ENCODE measurements around the gene CETN2. TPM values are rescaled to one million over a fixed set of nuclear protein-coding genes. Genes with fewer than 3 reads are reported as not detected.

The CETN2 gene
- total RNA-seq, 4 donors from 2014 or later: 21.6 to 43.7 (median 28.3) TPM

DNA sequence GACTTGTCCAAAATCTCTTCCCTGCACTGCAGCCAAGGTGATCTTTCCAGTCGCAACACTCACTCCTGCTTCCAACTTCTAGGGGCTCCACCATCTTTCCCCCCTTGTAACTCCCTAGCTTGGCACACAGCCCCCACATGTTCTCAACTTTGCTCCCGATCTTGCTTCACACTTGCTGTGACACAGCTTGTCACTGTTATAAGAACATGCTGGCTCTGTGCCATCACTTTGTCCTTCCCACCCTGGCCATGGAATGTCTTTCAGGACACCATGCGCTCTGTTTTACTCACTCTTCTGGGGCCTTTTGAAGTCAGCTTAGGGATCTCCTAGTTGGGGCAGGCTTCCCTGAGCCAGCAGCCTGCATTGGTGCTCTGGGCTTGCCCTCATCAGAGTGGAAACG is 2.8 kb upstream of the CETN2 start:
- H3K4me3 ChIP-seq: no peak overlapping the region
- H3K4me1 ChIP-seq: peaks cover 0 to 31% (median 0%) of the 10 kb centered on the region in 4 donors
- H3K36me3 ChIP-seq: peaks cover 0 to 11% (median 0%) of the 10 kb centered on the region in 3 donors
- TF ChIP-seq, protein P1, sequence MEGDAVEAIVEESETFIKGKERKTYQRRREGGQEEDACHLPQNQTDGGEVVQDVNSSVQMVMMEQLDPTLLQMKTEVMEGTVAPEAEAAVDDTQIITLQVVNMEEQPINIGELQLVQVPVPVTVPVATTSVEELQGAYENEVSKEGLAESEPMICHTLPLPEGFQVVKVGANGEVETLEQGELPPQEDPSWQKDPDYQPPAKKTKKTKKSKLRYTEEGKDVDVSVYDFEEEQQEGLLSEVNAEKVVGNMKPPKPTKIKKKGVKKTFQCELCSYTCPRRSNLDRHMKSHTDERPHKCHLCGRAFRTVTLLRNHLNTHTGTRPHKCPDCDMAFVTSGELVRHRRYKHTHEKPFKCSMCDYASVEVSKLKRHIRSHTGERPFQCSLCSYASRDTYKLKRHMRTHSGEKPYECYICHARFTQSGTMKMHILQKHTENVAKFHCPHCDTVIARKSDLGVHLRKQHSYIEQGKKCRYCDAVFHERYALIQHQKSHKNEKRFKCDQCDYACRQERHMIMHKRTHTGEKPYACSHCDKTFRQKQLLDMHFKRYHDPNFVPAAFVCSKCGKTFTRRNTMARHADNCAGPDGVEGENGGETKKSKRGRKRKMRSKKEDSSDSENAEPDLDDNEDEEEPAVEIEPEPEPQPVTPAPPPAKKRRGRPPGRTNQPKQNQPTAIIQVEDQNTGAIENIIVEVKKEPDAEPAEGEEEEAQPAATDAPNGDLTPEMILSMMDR (IDR thresholded peaks at IDR 0.05): no peak
- TF ChIP-seq POLR2A (IDR thresholded peaks at IDR 0.05) (no peak), EP300 (IDR thresholded peaks at IDR 0.05) (no peak)
- no peaks in the 10 kb centered on the region for H3K9me3 ChIP-seq
- H3K27ac ChIP-seq: no peak overlapping the region
- no peaks in the 10 kb centered on the region for H3K27me3 ChIP-seq
- no peak for DNase-seq (ENCODE audit: low spot score in 2 of 2)
- WGBS, 2 donors: 70 to 72% methylated on average over 3 to 4 of the region's 4 CpGs

DNA sequence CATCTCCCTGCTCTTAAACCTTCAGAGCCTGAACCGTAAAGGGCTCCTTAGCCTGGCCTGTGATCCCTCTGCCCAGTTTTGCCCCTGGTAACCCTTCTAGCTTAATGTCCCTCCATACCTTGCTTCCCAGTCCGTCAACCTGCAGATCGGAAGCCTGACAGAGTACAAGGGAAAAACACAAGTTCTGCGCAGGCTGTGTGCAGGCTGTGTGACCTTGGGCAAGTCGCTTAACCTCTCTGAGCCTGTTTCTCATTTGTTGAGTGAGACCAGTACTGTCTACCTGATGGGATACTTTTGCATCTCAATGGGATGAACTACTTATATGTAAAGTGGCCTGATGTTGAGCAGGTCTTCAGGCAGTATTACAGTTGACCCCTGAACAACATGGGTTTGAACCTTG is 2.0 kb upstream of the CETN2 start:
- 83 to 84% methylated on average over 5 of the region's 5 CpGs for WGBS, 2 donors
- Histone ChIP-seq H3K4me1 (peaks cover 0 to 31% (median 0%) of the 10 kb centered on the region in 4 donors), H3K4me3 (no peak overlapping the region), H3K36me3 (peaks cover 0 to 19% (median 0%) of the 10 kb centered on the region in 3 donors), H3K27ac (no peak overlapping the region), H3K27me3 (no peaks in the 10 kb centered on the region), H3K9me3 (no peaks in the 10 kb centered on the region)
- TF ChIP-seq, protein P1 (IDR thresholded peaks at IDR 0.05): no peak
- TF ChIP-seq POLR2A (IDR thresholded peaks at IDR 0.05): no peak
- TF ChIP-seq EP300 (IDR thresholded peaks at IDR 0.05): no peak
- no peak for DNase-seq (ENCODE audit: low spot score in 2 of 2)

DNA sequence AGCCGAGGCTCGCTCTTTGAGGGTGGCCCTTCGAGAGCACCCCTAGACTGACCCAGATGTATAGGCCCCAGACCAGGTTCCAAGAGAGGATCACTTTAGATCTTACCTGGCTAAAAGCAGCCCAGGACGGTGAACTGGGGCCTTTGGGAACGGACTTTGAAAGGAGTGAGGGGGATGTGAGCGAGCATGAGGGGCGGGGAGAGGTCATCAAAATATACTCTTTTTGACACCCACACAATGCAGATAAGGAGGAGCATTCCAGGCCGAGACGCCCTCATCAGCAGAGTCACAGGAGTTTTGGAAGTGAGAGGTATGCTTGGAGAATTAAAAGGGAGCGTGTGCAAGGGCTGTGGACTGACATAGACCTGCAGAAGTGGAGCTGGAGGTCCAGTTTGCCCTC is 834 bp upstream of the CETN2 start:
- H3K4me3 ChIP-seq: peak overlapping the region; percentile 44 to 73 (median 52)
- H3K4me1 ChIP-seq: peaks cover 0 to 31% (median 0%) of the 10 kb centered on the region in 4 donors
- H3K9me3 ChIP-seq: no peaks in the 10 kb centered on the region
- H3K36me3 ChIP-seq: peaks cover 0 to 30% (median 0%) of the 10 kb centered on the region in 3 donors
- H3K27ac ChIP-seq: peak overlapping the region in 3 of 4 donors; percentile 65 to 81 (median 71)
- H3K27me3 ChIP-seq: no peaks in the 10 kb centered on the region
- TF ChIP-seq, protein P1 (IDR thresholded peaks at IDR 0.05): no peak
- TF ChIP-seq POLR2A (IDR thresholded peaks at IDR 0.05): no peak
- no peak for TF ChIP-seq EP300 (IDR thresholded peaks at IDR 0.05)
- 0 to 44% methylated on average over 9 to 10 of the region's 10 CpGs for WGBS, 2 donors
- no peak for DNase-seq (ENCODE audit: low spot score in 2 of 2)

DNA sequence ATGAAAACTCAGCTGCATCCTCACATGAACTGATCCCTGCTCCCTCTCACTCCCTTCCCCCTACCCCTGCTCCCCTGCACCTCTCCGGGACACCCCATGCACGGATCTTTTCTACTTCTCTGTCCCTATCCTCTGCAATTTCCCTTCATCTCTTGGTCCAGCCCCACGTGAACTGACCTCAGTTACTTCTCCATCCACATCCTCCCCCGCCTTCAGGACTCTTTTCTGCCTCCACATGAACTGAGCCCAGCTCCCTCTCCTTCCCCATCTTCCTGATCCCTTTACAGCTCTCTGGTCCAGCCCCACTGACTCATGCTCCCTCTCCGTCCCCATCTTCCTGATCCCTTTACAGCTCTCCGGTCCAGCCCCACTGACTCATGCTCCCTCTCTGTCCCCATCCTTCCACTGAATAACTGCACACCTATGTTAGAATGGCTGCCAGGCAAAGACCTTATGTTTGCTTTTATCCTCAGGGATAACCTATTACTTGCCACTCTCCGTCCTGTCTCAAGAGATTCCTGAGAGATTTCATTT is 5.6 kb downstream of the CETN2 start:
- Histone ChIP-seq H3K36me3 (peaks cover 0 to 28% (median 0%) of the 10 kb centered on the region in 3 donors), H3K9me3 (no peaks in the 10 kb centered on the region), H3K4me3 (no peak overlapping the region), H3K4me1 (peaks cover 0 to 6% (median 0%) of the 10 kb centered on the region in 4 donors), H3K27me3 (no peaks in the 10 kb centered on the region), H3K27ac (no peak overlapping the region)
- TF ChIP-seq, protein P1 (IDR thresholded peaks at IDR 0.05): no peak
- no peak for TF ChIP-seq EP300 (IDR thresholded peaks at IDR 0.05)
- no peak for TF ChIP-seq POLR2A (IDR thresholded peaks at IDR 0.05)
- DNase-seq (ENCODE audit: low spot score in 2 of 2): no peak
- WGBS, 2 donors: 48 to 55% methylated on average over 7 of the region's 7 CpGs

DNA sequence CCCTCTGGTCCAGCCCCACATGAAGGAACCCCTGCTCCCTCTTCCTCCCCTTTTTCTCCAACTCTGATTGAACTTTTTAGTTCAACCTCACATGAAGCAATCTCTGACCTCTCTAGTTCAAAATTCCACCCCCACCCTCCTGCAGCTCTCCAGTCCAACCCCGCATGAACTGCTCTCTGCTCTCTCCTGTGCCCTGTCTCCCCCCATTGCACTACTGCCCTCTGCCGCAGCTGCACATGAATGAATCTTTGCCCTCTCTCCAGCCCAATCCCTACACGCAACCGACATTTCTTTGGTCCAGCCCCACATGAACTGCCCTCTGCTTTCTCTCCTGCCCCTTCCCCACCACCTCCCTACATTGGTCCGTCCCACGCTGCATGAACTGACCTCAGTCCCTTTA is 6.9 kb downstream of the CETN2 start:
- no peaks in the 10 kb centered on the region for H3K4me1 ChIP-seq
- H3K4me3 ChIP-seq: no peak overlapping the region
- TF ChIP-seq POLR2A (IDR thresholded peaks at IDR 0.05) (no peak), EP300 (IDR thresholded peaks at IDR 0.05) (no peak)
- TF ChIP-seq, protein P1 (IDR thresholded peaks at IDR 0.05): no peak
- no peaks in the 10 kb centered on the region for H3K27me3 ChIP-seq
- WGBS, 2 donors: 32 to 52% methylated on average over 6 of the region's 6 CpGs
- H3K27ac ChIP-seq: no peak overlapping the region
- H3K36me3 ChIP-seq: peaks cover 0 to 24% (median 0%) of the 10 kb centered on the region in 3 donors
- no peak for DNase-seq (ENCODE audit: low spot score in 2 of 2)
- H3K9me3 ChIP-seq: no peaks in the 10 kb centered on the region
